ENCODE data around the gene CYB5A.

DNA sequence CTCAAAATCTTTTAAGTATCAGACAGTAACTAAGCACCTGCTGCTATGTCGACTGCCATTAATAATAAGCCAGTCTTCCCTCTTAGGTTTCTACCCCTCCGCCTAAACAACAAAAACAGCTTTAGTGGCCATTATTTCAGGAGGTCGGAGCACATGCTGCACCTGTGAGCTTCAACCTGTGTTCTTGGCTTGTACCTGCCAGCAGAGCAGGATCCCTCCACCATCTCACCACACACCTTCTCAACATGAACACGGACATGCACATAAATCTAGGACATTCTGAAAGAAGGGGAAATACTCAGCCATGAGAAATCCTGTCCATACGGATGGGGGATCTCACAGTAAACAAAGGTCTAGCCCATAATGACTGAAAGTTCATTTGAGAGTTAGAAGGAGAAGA, 3.7 kb downstream of the CYB5A start:
- no peak for TF ChIP-seq GABPA (IDR thresholded peaks at IDR 0.05; ENCODE audit: low read depth)
- no peak for TF ChIP-seq YY1 (IDR thresholded peaks at IDR 0.05; ENCODE audit: low read depth)
- no peak for TF ChIP-seq EP300 (IDR thresholded peaks at IDR 0.05; ENCODE audit: borderline replicate concordance in 1 of 2, low read depth in 1 of 2, low read length in 1 of 2)
- TF ChIP-seq EZH2phosphoT487 (IDR thresholded peaks at IDR 0.05; ENCODE audit: borderline replicate concordance, low read depth) = no peak
- TF ChIP-seq POLR2AphosphoS5 (IDR thresholded peaks at IDR 0.05; ENCODE audit: low read depth, low read length) = no peak
- TF ChIP-seq CTCF (IDR thresholded peaks at IDR 0.05) = no peak
- no peak for TF ChIP-seq RCOR1 (IDR thresholded peaks at IDR 0.05; ENCODE audit: low read length)
- TF ChIP-seq JUND (IDR thresholded peaks at IDR 0.05) = no peak
- TF ChIP-seq RXRA (IDR thresholded peaks at IDR 0.05; ENCODE audit: borderline replicate concordance, low read depth) = no peak
- no peak for TF ChIP-seq FOSL2 (IDR thresholded peaks at IDR 0.05; ENCODE audit: borderline replicate concordance, low read depth)
- TF ChIP-seq, protein P1, sequence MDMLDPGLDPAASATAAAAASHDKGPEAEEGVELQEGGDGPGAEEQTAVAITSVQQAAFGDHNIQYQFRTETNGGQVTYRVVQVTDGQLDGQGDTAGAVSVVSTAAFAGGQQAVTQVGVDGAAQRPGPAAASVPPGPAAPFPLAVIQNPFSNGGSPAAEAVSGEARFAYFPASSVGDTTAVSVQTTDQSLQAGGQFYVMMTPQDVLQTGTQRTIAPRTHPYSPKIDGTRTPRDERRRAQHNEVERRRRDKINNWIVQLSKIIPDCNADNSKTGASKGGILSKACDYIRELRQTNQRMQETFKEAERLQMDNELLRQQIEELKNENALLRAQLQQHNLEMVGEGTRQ (IDR thresholded peaks at IDR 0.05; ENCODE audit: borderline replicate concordance, low read depth, low read length) = no peak
